Amniotic epithelial cell (primary cell): ENCODE data around the gene BLTP3B.

Source experiments
- DNase-seq: peaks from one replicate; pipeline ENCODE4 v3.0.0-alpha.2; 2010; ENCODE audit warnings: low read depth

BLTP3B gene

GRCh38 chr12:100110276-100110675 lies 32.4 kb downstream of the BLTP3B start:
- no peak for DNase-seq

GRCh38 chr12:100106861-100107260 lies 35.8 kb downstream of the BLTP3B start:
- no peak for DNase-seq

GRCh38 chr12:100105661-100106060 lies 37.0 kb downstream of the BLTP3B start:
- DNase-seq = no peak

- DNase-seq = no peak
Measured at GRCh38 chr12:100101000-100101399, 41.7 kb downstream of the BLTP3B start.
